ENCODE results near the gene CDH3.

DNA sequence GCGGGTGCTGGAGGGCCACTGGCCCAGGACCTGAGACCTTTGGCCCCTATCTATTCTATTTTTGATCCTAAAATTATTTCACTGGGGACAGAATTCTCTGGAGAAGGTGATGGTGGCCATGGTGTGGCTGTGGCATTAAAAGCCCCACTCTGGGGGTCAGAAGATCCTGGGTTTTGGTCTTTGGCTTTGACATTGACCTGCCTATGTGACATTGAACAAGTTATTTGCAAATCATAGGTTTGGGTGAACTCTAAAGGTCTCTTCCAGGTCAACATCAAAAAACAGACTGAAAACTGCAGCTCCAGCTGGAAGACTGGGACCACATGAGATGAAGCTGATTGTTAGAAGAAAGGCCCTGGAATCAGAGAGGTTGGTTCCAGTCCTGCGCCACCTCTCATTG is 89.7 kb downstream of the CDH3 start:
- TF ChIP-seq, protein P1, sequence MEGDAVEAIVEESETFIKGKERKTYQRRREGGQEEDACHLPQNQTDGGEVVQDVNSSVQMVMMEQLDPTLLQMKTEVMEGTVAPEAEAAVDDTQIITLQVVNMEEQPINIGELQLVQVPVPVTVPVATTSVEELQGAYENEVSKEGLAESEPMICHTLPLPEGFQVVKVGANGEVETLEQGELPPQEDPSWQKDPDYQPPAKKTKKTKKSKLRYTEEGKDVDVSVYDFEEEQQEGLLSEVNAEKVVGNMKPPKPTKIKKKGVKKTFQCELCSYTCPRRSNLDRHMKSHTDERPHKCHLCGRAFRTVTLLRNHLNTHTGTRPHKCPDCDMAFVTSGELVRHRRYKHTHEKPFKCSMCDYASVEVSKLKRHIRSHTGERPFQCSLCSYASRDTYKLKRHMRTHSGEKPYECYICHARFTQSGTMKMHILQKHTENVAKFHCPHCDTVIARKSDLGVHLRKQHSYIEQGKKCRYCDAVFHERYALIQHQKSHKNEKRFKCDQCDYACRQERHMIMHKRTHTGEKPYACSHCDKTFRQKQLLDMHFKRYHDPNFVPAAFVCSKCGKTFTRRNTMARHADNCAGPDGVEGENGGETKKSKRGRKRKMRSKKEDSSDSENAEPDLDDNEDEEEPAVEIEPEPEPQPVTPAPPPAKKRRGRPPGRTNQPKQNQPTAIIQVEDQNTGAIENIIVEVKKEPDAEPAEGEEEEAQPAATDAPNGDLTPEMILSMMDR (IDR thresholded peaks at IDR 0.05): no peak
- TF ChIP-seq EZH2 (IDR thresholded peaks at IDR 0.05; ENCODE audit: borderline replicate concordance, insufficient read depth, low read depth, low read length, poor library complexity, severe bottlenecking): no peak
